Measurements from ENCODE around the gene STX1B. TPM values are rescaled to one million over a fixed set of nuclear protein-coding genes. Genes with fewer than 3 reads are reported as not detected.

STX1B gene
- total RNA-seq, 1 donor from 2014 or later, result 1.4 TPM

GRCh38 chr16:31043352-31043751 is 32.9 kb upstream of the STX1B start:
- TF ChIP-seq CTCF (IDR thresholded peaks at IDR 0.05), result no peak
- Mint-ChIP-seq H3K4me3 (ENCODE audit: unreplicated experiment) (no peak overlapping the region), H3K9me3 (ENCODE audit: low read depth) (no peaks in the 10 kb centered on the region), H3K4me1 (ENCODE audit: low read depth) (no peaks in the 10 kb centered on the region), H3K27ac (ENCODE audit: unreplicated experiment) (no peak overlapping the region), H3K27me3 (ENCODE audit: low read depth) (no peaks in the 10 kb centered on the region), H3K36me3 (ENCODE audit: low read depth) (peaks cover 16% of the 10 kb centered on the region)
- no peak for DNase-seq (ENCODE audit: low spot score)

GRCh38 chr16:31042866-31043265 is 32.4 kb upstream of the STX1B start:
- Mint-ChIP-seq H3K4me1 (ENCODE audit: low read depth) (no peaks in the 10 kb centered on the region), H3K36me3 (ENCODE audit: low read depth) (peaks cover 16% of the 10 kb centered on the region), H3K27ac (ENCODE audit: unreplicated experiment) (no peak overlapping the region), H3K9me3 (ENCODE audit: low read depth) (no peaks in the 10 kb centered on the region), H3K27me3 (ENCODE audit: low read depth) (no peaks in the 10 kb centered on the region), H3K4me3 (ENCODE audit: unreplicated experiment) (no peak overlapping the region)
- no peak for DNase-seq (ENCODE audit: low spot score)
- no peak for TF ChIP-seq CTCF (IDR thresholded peaks at IDR 0.05)

GRCh38 chr16:31038993-31039392 is 28.6 kb upstream of the STX1B start:
- no peaks in the 10 kb centered on the region for H3K27me3 Mint-ChIP-seq (ENCODE audit: low read depth)
- DNase-seq (ENCODE audit: low spot score), result no peak
- H3K9me3 Mint-ChIP-seq (ENCODE audit: low read depth), result no peaks in the 10 kb centered on the region
- no peak overlapping the region for H3K4me3 Mint-ChIP-seq (ENCODE audit: unreplicated experiment)
- H3K4me1 Mint-ChIP-seq (ENCODE audit: low read depth), result peaks cover 7% of the 10 kb centered on the region
- TF ChIP-seq CTCF (IDR thresholded peaks at IDR 0.05), result no peak
- H3K36me3 Mint-ChIP-seq (ENCODE audit: low read depth), result peaks cover 24% of the 10 kb centered on the region
- H3K27ac Mint-ChIP-seq (ENCODE audit: unreplicated experiment), result no peak overlapping the region

- Mint-ChIP-seq H3K27me3 (ENCODE audit: low read depth) (no peaks in the 10 kb centered on the region), H3K36me3 (ENCODE audit: low read depth) (peaks cover 21% of the 10 kb centered on the region), H3K9me3 (ENCODE audit: low read depth) (no peaks in the 10 kb centered on the region), H3K4me3 (ENCODE audit: unreplicated experiment) (no peak overlapping the region), H3K4me1 (ENCODE audit: low read depth) (peaks cover 16% of the 10 kb centered on the region), H3K27ac (ENCODE audit: unreplicated experiment) (no peak overlapping the region)
- TF ChIP-seq CTCF (IDR thresholded peaks at IDR 0.05), result no peak
- no peak for DNase-seq (ENCODE audit: low spot score)
These were observed 26.3 kb upstream of the STX1B start for GRCh38 chr16:31036691-31037090.

- Mint-ChIP-seq H3K9me3 (ENCODE audit: low read depth) (no peaks in the 10 kb centered on the region), H3K27ac (ENCODE audit: unreplicated experiment) (peak overlapping the region; percentile 95), H3K4me3 (ENCODE audit: unreplicated experiment) (peak overlapping the region; percentile 94), H3K4me1 (ENCODE audit: low read depth) (peaks cover 18% of the 10 kb centered on the region), H3K36me3 (ENCODE audit: low read depth) (peaks cover 13% of the 10 kb centered on the region), H3K27me3 (ENCODE audit: low read depth) (no peaks in the 10 kb centered on the region)
- peak; percentile 3 for TF ChIP-seq CTCF (IDR thresholded peaks at IDR 0.05)
- no peak for DNase-seq (ENCODE audit: low spot score)
These were observed 23.5 kb upstream of the STX1B start for GRCh38 chr16:31033709-31034492.
